Neural cell (in vitro differentiated cells): ENCODE measurements around the gene CERS5.

Experiments
- EP300 ChIP-seq: fragments of 450-650 bp; conservative IDR thresholded peaks from 2 replicates; pipeline ENCODE4 v1.6.1; 2014; ENCODE audit warnings: antibody characterized with exemption, mild to moderate bottlenecking, moderate library complexity; ENCODE audit not compliant: poor library complexity, severe bottlenecking
- EZH2 ChIP-seq: fragments of 200-600, 300-800 bp; shearing (Covaris generic), sonication (generic); IDR thresholded peaks from 2 replicates; pipeline ENCODE4 v1.6.1; 2014; ENCODE audit warnings: antibody characterized with exemption, low read length, borderline replicate concordance, mild to moderate bottlenecking; ENCODE audit not compliant: insufficient read depth, poor library complexity, severe bottlenecking
- MXI1 ChIP-seq: fragments of 450-650 bp; conservative IDR thresholded peaks from 2 replicates; pipeline ENCODE4 v1.6.1; 2014; ENCODE audit warnings: antibody characterized with exemption, mild to moderate bottlenecking; ENCODE audit not compliant: poor library complexity, severe bottlenecking
- POLR2AphosphoS5 ChIP-seq: IDR thresholded peaks from 2 replicates; pipeline ENCODE4 v1.6.1; 2012
- RAD21 ChIP-seq: fragments of 450-650 bp; conservative IDR thresholded peaks from 2 replicates; pipeline ENCODE4 v1.6.1; 2014; ENCODE audit warnings: antibody characterized with exemption, mild to moderate bottlenecking, moderate library complexity
- SMC3 ChIP-seq: fragments of 450-650 bp; conservative IDR thresholded peaks from 2 replicates; pipeline ENCODE4 v1.6.1; 2014; ENCODE audit warnings: antibody characterized with exemption, mild to moderate bottlenecking, moderate library complexity; ENCODE audit not compliant: poor library complexity
- TAF1 ChIP-seq: IDR thresholded peaks from 2 replicates; pipeline ENCODE4 v1.6.1; 2012; ENCODE audit warnings: low read depth
- TF ChIP-seq, protein P1 (sequence below): fragments of 450-650 bp; IDR thresholded peaks from 2 replicates; pipeline ENCODE4 v1.5.1; 2014; ENCODE audit warnings: antibody characterized with exemption, mild to moderate bottlenecking, moderate library complexity; ENCODE audit not compliant: poor library complexity, severe bottlenecking
- TF ChIP-seq, protein P2 (sequence below): IDR thresholded peaks from 2 replicates; pipeline ENCODE4 v1.6.1; 2012; ENCODE audit warnings: borderline replicate concordance

DNA sequence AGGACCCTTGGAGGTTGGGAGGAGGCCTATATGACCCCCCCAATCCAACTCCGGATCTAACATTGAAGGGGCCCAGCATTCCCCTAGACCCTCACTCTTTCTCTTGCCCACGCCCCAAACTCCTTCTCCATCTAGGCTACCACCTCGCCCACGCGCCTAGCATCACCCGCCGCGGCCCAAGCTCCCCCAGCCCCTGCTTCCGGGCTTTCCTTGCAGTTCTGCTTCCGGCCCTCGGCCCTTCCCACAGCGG lies 445 bp downstream of the CERS5 start:
- TF ChIP-seq EP300 (no peak), EZH2 (no peak), SMC3 (no peak), POLR2AphosphoS5 (no peak), MXI1 (no peak), TAF1 (no peak), RAD21 (no peak)
- TF ChIP-seq, protein P1, sequence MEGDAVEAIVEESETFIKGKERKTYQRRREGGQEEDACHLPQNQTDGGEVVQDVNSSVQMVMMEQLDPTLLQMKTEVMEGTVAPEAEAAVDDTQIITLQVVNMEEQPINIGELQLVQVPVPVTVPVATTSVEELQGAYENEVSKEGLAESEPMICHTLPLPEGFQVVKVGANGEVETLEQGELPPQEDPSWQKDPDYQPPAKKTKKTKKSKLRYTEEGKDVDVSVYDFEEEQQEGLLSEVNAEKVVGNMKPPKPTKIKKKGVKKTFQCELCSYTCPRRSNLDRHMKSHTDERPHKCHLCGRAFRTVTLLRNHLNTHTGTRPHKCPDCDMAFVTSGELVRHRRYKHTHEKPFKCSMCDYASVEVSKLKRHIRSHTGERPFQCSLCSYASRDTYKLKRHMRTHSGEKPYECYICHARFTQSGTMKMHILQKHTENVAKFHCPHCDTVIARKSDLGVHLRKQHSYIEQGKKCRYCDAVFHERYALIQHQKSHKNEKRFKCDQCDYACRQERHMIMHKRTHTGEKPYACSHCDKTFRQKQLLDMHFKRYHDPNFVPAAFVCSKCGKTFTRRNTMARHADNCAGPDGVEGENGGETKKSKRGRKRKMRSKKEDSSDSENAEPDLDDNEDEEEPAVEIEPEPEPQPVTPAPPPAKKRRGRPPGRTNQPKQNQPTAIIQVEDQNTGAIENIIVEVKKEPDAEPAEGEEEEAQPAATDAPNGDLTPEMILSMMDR = no peak
- TF ChIP-seq, protein P2, sequence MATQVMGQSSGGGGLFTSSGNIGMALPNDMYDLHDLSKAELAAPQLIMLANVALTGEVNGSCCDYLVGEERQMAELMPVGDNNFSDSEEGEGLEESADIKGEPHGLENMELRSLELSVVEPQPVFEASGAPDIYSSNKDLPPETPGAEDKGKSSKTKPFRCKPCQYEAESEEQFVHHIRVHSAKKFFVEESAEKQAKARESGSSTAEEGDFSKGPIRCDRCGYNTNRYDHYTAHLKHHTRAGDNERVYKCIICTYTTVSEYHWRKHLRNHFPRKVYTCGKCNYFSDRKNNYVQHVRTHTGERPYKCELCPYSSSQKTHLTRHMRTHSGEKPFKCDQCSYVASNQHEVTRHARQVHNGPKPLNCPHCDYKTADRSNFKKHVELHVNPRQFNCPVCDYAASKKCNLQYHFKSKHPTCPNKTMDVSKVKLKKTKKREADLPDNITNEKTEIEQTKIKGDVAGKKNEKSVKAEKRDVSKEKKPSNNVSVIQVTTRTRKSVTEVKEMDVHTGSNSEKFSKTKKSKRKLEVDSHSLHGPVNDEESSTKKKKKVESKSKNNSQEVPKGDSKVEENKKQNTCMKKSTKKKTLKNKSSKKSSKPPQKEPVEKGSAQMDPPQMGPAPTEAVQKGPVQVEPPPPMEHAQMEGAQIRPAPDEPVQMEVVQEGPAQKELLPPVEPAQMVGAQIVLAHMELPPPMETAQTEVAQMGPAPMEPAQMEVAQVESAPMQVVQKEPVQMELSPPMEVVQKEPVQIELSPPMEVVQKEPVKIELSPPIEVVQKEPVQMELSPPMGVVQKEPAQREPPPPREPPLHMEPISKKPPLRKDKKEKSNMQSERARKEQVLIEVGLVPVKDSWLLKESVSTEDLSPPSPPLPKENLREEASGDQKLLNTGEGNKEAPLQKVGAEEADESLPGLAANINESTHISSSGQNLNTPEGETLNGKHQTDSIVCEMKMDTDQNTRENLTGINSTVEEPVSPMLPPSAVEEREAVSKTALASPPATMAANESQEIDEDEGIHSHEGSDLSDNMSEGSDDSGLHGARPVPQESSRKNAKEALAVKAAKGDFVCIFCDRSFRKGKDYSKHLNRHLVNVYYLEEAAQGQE = no peak
